Measurements from ENCODE around the gene VWA5B1. TPM values are rescaled to one million over a fixed set of nuclear protein-coding genes. Genes with fewer than 3 reads are reported as not detected.

VWA5B1 gene
- total RNA-seq, 2 experiments from 2014 or later, result not detected

DNA sequence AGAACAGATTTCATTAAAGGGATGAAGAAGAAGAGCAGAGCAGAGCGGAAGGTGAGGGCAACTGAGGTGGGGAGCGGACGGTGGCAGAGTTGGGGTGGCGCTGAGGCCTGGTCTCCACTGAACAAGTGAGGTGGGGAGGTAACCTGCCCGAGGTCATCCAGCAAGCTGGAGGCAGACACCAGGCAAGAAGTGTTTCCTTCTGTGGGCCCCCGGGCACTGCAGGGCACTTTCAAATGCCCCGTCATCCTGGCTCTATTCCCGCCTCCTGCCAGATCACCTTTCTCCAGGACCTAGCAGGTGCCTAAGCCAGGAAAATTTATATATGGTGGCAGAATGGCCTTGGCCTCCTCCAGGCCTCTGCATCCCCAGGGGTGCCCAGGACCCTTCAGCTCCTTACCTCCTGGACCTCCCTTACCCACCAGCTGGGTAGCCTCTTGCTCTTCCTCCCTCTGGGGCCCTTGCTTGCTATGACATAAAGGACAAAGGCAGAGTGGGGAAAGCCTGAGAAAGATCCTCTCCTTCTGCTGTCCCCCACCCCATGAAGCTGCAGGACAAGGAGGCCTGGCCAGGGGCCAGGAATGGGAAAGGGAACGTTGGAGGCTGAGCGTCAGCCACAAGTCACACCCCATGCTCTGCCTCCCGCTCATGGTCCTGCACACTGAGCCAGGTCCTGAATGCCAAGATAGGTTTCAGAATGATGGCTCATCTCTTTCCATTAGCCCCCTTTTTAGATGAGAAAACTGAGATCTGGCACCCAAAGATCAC lies 29.0 kb downstream of the VWA5B1 start:
- Mint-ChIP-seq H3K36me3 (no peaks in the 10 kb centered on the region), H3K4me3 (no peak overlapping the region), H3K27ac (no peak overlapping the region), H3K27me3 (peaks cover 6% of the 10 kb centered on the region), H3K4me1 (ENCODE audit: low read depth) (peaks cover 33% of the 10 kb centered on the region), H3K9me3 (no peaks in the 10 kb centered on the region)
- POLR2A ChIA-PET, result no interaction called here
- CTCF ChIA-PET, result no interaction called here
- intact Hi-C loops (cut with micrococcal nuclease), result loop anchor here (5.0 kb wide), 3 partner anchors 87 to 173 kb away; partner anchors contain the start of genes PLA2G2C and UBXN10
- DNase-seq, result no peak

DNA sequence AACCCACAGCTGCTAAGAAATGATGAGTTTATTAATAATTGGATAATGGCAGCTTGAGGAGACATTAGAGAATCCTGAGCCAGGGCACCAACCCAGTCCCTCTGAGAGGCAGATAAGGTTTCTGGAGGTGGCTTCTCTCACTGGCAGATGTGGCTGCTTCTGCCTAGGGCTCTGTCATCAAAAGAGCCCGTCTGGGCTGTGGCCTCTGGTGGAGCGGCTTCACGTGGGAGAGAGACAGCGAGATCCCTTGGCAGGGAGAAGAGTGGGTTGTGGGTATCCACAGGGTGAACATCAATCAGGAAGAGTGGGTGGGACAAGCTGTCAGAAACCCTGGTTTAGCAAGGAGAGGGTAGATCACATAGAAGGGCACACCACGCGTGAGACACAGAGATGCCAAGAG lies 30.0 kb downstream of the VWA5B1 start:
- peaks cover 33% of the 10 kb centered on the region for H3K4me1 Mint-ChIP-seq (ENCODE audit: low read depth)
- DNase-seq, result no peak
- CTCF ChIA-PET, result interaction anchor here (0.6 kb wide), 1 partner anchor 74 kb away, joined by 4 read pairs; no protein-coding TSS in a partner anchor
- POLR2A ChIA-PET, result no interaction called here
- H3K36me3 Mint-ChIP-seq, result no peaks in the 10 kb centered on the region
- no peaks in the 10 kb centered on the region for H3K9me3 Mint-ChIP-seq
- no peak overlapping the region for H3K27ac Mint-ChIP-seq
- peaks cover 10% of the 10 kb centered on the region for H3K27me3 Mint-ChIP-seq
- no peak overlapping the region for H3K4me3 Mint-ChIP-seq
- intact Hi-C loops (cut with micrococcal nuclease), result loop anchor here (5.0 kb wide), 3 partner anchors 88 to 172 kb away; partner anchors contain the start of genes PLA2G2C and UBXN10

DNA sequence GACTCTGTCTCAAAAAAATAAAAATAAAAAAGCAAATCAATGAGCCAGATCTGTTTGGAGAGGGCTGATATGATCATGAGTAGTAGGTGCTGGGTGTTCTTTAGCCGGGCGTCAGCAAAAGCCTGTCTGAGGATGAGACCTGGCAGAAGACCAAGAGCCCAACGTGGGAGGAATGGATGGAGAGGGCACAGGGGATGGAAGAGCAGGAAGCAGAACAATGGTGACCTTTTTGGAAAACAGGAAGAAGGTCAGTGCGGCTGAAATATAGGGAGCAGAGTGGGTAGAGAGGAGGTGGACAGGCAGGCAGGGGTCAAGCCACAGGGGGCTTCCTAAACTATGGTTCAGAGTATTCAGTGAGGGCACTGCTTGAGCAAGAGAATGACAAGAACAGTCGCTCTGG lies 30.9 kb downstream of the VWA5B1 start:
- intact Hi-C loops (cut with micrococcal nuclease), result loop anchor here (5.0 kb wide), 3 partner anchors 89 to 171 kb away; partner anchors contain the start of genes PLA2G2C and UBXN10
- POLR2A ChIA-PET, result no interaction called here
- Mint-ChIP-seq H3K27ac (no peak overlapping the region), H3K4me3 (no peak overlapping the region), H3K4me1 (ENCODE audit: low read depth) (peaks cover 33% of the 10 kb centered on the region), H3K27me3 (peaks cover 12% of the 10 kb centered on the region), H3K9me3 (no peaks in the 10 kb centered on the region), H3K36me3 (no peaks in the 10 kb centered on the region)
- no peak for DNase-seq
- CTCF ChIA-PET, result no interaction called here

DNA sequence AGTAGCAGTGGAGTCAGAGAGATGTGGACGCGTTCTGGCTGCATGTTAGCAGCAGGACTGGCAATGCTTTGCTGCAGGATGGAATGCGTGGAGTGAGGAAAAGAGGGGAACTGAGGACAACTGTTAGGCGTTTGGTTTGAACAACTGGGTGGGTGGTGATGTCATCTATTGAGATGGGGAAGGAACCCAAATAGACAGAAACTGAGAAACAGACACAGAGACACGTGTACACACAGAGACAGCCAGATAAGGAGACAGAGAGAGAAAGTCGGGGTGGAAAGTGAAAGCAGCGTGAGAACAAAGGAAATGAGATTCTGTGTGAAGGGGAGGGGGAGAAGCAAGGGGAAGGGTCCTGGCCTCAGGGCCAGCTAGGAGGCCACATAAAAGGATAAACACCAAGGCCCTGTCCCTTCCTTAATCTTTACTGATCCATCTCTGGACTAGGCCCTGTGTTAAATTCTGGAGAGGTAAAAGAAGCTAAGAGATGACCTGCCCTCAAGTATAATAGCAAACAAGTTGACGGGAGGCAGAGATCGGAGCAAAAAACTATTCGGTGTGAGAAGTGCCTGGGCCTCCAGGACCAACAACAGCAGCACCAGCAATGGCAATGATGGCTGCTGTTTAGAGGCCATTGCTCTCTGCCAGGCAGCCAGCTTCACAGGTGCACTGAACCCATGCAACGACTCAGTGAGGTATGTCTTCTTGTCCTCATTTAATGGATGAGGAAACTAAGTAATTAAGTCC lies 31.6 kb downstream of the VWA5B1 start:
- Mint-ChIP-seq H3K4me3 (peak overlapping the region; percentile 53), H3K9me3 (no peaks in the 10 kb centered on the region), H3K4me1 (ENCODE audit: low read depth) (peaks cover 33% of the 10 kb centered on the region), H3K27ac (peak overlapping the region; percentile 81), H3K27me3 (peaks cover 16% of the 10 kb centered on the region), H3K36me3 (no peaks in the 10 kb centered on the region)
- peak; percentile 52 for DNase-seq
- intact Hi-C loops (cut with micrococcal nuclease), result loop anchor here (1.0 to 5.0 kb wide), 5 partner anchors 37 to 170 kb away; partner anchors contain the start of genes PLA2G2C and UBXN10
- POLR2A ChIA-PET, result no interaction called here
- CTCF ChIA-PET, result interaction anchor here (1.2 kb wide), 1 partner anchor 109 kb away, joined by 4 read pairs; no protein-coding TSS in a partner anchor

DNA sequence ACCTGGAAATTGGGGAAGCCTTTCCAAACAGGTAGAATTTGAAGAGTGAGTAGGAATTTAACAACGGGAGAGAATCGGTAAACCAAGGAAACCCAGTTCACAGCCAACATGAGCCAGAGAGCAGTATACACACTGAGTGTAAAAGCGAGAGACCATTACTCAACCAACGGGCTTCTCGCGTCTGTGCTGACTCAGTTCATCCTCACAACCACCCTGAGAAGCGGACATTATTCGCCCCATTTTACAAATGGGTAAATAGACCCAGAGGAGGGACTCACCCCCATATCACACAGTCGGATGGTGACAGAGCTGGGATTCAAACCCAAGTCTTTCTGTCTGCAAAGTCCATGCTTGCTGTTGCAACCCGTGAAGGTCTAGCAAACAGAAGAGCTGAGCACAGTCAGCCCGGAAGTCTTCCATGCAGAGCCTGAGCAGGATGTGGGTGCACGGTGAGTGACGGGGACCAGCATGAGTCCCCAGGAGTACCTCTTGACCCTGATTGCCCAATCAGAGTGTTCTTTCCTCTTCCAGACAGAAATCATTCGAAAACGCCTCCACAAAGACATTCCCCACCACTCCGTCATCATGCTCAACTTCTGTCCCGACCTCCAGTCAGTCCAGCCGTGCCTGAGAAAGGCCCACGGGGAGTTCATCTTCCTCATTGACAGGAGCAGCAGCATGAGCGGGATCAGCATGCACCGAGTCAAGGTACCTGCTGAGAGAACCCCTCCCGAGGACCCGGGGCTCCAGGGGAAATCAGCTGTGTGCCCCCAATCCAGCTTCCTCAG lies 32.3 kb downstream of the VWA5B1 start:
- intact Hi-C loops (cut with micrococcal nuclease), result loop anchor here (1.0 to 5.0 kb wide), 5 partner anchors 36 to 169 kb away; partner anchors contain the start of genes PLA2G2C and UBXN10
- DNase-seq, result peak; percentile 78
- peaks cover 23% of the 10 kb centered on the region for H3K27me3 Mint-ChIP-seq
- ChIA-PET POLR2A (no interaction called here), CTCF (interaction anchor here (0.8 to 1.2 kb wide), 2 partner anchors 38 to 110 kb away, joined by 3 to 4 read pairs; no protein-coding TSS in a partner anchor)
- peaks cover 33% of the 10 kb centered on the region for H3K4me1 Mint-ChIP-seq (ENCODE audit: low read depth)
- H3K9me3 Mint-ChIP-seq, result no peaks in the 10 kb centered on the region
- H3K4me3 Mint-ChIP-seq, result peak overlapping the region; percentile 53
- peak overlapping the region; percentile 81 for H3K27ac Mint-ChIP-seq
- H3K36me3 Mint-ChIP-seq, result no peaks in the 10 kb centered on the region

DNA sequence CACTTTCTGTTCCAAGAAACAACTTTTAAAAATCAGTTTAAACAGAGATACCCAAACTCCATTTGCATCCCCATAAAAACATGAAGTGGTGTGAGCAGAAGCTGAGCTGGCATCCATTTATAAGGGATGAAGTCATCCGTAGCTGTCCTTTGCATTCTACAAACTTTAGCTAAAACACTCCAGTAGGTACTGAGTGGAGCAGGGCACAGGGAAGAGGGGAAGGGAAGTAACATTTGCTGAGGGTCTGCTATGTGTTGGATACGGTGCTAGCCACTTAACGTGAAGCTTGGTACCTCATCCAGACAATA lies 32.9 kb downstream of the VWA5B1 start:
- H3K4me1 Mint-ChIP-seq (ENCODE audit: low read depth), result peaks cover 33% of the 10 kb centered on the region
- POLR2A ChIA-PET, result no interaction called here
- H3K27me3 Mint-ChIP-seq, result peaks cover 25% of the 10 kb centered on the region

DNA sequence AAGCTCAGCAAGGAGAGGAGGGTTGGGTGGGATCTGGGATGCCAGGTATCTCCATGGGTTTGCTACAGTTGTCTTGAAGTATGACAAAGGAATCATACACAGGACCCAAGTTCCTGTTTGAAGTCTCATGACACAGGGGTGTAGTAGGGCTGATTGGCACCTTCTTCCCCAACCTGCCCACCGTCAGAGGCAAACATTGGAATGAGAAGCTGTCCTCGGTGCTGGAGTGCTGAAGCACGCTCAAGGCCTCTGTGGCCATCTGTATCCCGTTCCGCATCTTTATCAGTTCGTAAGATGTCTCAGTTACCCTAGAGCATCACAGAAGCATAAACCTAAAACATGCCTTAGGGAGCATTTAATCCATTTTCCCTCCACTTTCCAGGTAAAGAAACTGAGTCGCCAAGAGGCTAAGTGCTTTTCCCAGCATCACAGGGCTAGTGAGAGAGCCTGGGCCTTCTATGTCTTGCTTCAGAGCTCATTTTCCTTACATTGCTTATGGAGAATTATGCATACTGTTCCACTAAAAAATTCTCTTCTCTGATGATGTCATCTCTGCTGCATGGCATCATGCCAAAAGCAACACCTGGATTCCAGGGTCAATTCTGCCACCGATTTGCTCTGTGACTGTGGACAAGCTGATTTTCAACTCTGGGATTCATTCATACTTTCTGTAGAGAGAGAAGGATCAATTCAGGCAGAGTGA lies 34.2 kb downstream of the VWA5B1 start:
- Mint-ChIP-seq H3K4me1 (ENCODE audit: low read depth) (peaks cover 33% of the 10 kb centered on the region), H3K27me3 (peaks cover 26% of the 10 kb centered on the region), H3K9me3 (no peaks in the 10 kb centered on the region), H3K36me3 (no peaks in the 10 kb centered on the region), H3K27ac (no peak overlapping the region), H3K4me3 (no peak overlapping the region)
- POLR2A ChIA-PET, result no interaction called here
- intact Hi-C loops (cut with micrococcal nuclease), result loop anchor here (5.0 kb wide), 3 partner anchors 93 to 167 kb away; partner anchors contain the start of genes PLA2G2C and UBXN10
- DNase-seq, result no peak
- CTCF ChIA-PET, result no interaction called here

More for the DNA sequence above, 32.9 kb downstream of the VWA5B1 start:
- Mint-ChIP-seq H3K9me3 (no peaks in the 10 kb centered on the region), H3K36me3 (no peaks in the 10 kb centered on the region), H3K4me3 (no peak overlapping the region), H3K27ac (no peak overlapping the region)
- CTCF ChIA-PET, result interaction anchor here (0.6 to 0.8 kb wide), 4 partner anchors 33 to 128 kb away, joined by 3 read pairs; no protein-coding TSS in a partner anchor
- DNase-seq, result no peak
- intact Hi-C loops (cut with micrococcal nuclease), result loop anchor here (5.0 kb wide), 3 partner anchors 91 to 169 kb away; partner anchors contain the start of genes PLA2G2C and UBXN10

DNA sequence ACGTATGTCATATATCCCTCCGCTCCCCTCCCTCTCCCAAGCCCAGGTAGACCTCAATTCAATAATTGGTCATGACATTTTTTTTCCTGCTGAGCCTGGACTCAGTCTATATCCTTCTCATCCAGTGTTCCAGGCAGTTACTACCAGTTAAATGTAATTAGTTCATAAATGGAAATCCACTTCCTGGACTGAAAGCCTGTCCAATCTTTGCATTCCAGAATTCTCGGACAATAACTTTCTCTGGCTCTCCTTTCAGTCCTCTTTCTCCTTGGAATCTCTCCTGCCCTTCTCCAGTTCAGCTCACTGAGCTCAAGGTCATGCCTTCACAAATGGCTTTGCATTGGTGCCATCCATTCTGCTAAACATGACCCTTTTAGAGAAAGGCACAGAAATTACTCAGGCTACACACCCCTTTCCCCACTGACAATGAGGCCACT lies 34.8 kb downstream of the VWA5B1 start:
- no peak for DNase-seq
- ChIA-PET CTCF (no interaction called here), POLR2A (no interaction called here)
- no peaks in the 10 kb centered on the region for H3K9me3 Mint-ChIP-seq
- H3K27me3 Mint-ChIP-seq, result peaks cover 26% of the 10 kb centered on the region
- intact Hi-C loops (cut with micrococcal nuclease), result no loop called here
- no peak overlapping the region for H3K27ac Mint-ChIP-seq
- no peaks in the 10 kb centered on the region for H3K36me3 Mint-ChIP-seq
- H3K4me3 Mint-ChIP-seq, result no peak overlapping the region
- H3K4me1 Mint-ChIP-seq (ENCODE audit: low read depth), result peaks cover 33% of the 10 kb centered on the region

DNA sequence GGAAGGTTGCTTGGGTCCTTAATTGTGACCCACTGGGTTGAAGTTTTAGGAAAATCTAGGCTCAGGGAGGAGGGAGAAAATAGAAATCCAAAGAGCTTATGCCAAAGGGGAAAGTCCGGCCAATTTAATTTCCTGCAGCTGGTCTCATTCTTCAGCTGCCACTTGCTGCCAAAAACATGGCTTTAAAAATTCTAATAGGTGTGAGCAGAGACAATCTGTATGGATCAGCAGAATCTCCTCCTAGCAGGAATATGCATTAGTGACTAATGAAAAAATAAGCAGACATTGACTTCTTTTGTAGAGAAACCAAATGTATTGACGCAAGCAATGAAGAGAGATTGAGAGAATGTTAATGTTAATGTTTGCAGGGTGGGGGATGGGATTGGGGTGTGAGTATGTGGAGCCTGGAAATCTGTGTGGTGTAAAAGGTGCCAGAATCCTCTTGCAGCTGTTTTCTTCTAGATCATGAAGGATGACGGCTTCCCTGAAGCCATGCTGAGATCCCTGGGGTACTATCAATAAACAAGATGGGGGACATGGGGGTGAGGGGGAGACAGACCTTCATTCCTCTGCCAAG lies 35.3 kb downstream of the VWA5B1 start:
- POLR2A ChIA-PET, result no interaction called here
- Mint-ChIP-seq H3K36me3 (no peaks in the 10 kb centered on the region), H3K27ac (no peak overlapping the region), H3K9me3 (no peaks in the 10 kb centered on the region), H3K4me3 (no peak overlapping the region), H3K4me1 (ENCODE audit: low read depth) (peaks cover 29% of the 10 kb centered on the region), H3K27me3 (peaks cover 23% of the 10 kb centered on the region)
- intact Hi-C loops (cut with micrococcal nuclease), result no loop called here
- CTCF ChIA-PET, result no interaction called here
- DNase-seq, result no peak

DNA sequence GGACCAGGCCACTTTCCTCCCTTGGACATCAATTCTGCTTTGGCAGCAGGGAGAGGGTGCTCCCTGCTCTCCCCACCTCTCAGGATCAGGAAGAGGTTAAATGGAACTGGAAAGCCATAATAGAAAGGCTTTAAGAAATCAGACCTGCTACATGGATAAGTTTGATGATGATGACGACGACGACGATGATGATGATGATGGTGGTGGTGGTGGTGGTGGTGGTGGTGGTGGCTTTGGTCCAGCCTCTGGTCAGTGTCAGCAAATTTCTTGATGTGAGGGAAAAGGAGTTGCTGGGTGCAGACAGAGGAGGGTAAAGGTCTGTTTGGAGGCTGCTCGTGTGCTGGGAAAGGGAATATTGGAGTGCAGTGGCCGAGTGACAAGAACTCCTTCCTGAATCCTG lies 36.8 kb downstream of the VWA5B1 start:
- Mint-ChIP-seq H3K27ac (no peak overlapping the region), H3K4me1 (ENCODE audit: low read depth) (peaks cover 13% of the 10 kb centered on the region), H3K9me3 (no peaks in the 10 kb centered on the region), H3K36me3 (no peaks in the 10 kb centered on the region), H3K27me3 (peaks cover 20% of the 10 kb centered on the region), H3K4me3 (no peak overlapping the region)
- CTCF ChIA-PET, result interaction anchor here (1.0 kb wide), 1 partner anchor 115 kb away, joined by 3 read pairs; no protein-coding TSS in a partner anchor
- intact Hi-C loops (cut with micrococcal nuclease), result no loop called here
- DNase-seq, result no peak
- POLR2A ChIA-PET, result no interaction called here

DNA sequence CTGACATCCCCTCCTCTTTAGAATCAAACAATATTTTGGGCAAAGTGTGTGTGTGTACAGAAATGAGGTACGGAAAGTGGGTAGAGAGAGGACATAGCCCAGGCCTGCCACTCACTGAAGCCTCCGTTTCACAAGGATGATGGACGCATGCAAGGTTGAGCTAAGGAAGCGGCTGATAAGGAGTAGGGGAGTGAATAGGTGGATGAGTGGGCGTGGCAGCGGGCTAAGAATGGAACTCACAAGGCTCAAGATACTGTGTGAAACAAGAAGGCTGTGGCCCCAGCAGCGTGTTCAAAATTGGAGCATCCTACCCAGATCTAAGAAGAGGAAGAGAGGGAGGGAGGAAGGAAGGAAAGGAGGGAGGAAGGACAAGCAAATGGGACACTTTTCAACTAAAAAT lies 37.5 kb downstream of the VWA5B1 start:
- H3K4me3 Mint-ChIP-seq, result no peak overlapping the region
- no peaks in the 10 kb centered on the region for H3K9me3 Mint-ChIP-seq
- POLR2A ChIA-PET, result no interaction called here

More for the DNA sequence above, 37.5 kb downstream of the VWA5B1 start:
- DNase-seq, result no peak
- no peak overlapping the region for H3K27ac Mint-ChIP-seq
- intact Hi-C loops (cut with micrococcal nuclease), result no loop called here
- H3K27me3 Mint-ChIP-seq, result peaks cover 20% of the 10 kb centered on the region
- CTCF ChIA-PET, result no interaction called here
- H3K4me1 Mint-ChIP-seq (ENCODE audit: low read depth), result peaks cover 6% of the 10 kb centered on the region
- no peaks in the 10 kb centered on the region for H3K36me3 Mint-ChIP-seq
